ENCODE data around the gene GRM2. TPM values are rescaled to one million over a fixed set of nuclear protein-coding genes. Genes with fewer than 3 reads are reported as not detected.
A peak's percentile ranks its signal among the peaks of the same experiment; 100 is the strongest.

The GRM2 gene
- polyA plus RNA-seq, 6 donors from 2014 or later = 0.07 to 0.15 TPM; not detected in 4

- H3K4me3 Mint-ChIP-seq = no peak overlapping the region
- H3K27me3 Mint-ChIP-seq = no peaks in the 10 kb centered on the region
- H3K9me3 Mint-ChIP-seq = no peaks in the 10 kb centered on the region
- ATAC-seq (ENCODE audit: low read depth in 2 of 2) (no peak), DNase-seq (no peak)
- H3K36me3 Mint-ChIP-seq = no peaks in the 10 kb centered on the region
- no peak overlapping the region for H3K27ac Mint-ChIP-seq
- H3K4me1 Mint-ChIP-seq = peaks cover 6 to 18% (median 11%) of the 10 kb centered on the region in 3 donors
Measured at GRCh38 chr3:51712963-51713362, 6.1 kb downstream of the GRM2 start.

GRCh38 chr3:51715231-51715976 lies 8.5 kb downstream of the GRM2 start:
- Mint-ChIP-seq H3K36me3 (no peaks in the 10 kb centered on the region), H3K9me3 (no peaks in the 10 kb centered on the region), H3K4me1 (peaks cover 4 to 16% (median 12%) of the 10 kb centered on the region in 3 donors), H3K27ac (peak overlapping the region in 1 of 6 donors; percentile 61), H3K27me3 (no peaks in the 10 kb centered on the region), H3K4me3 (no peak overlapping the region)
- ATAC-seq (ENCODE audit: low read depth in 2 of 2) (no peak), DNase-seq (no peak)

- Mint-ChIP-seq H3K27me3 (no peaks in the 10 kb centered on the region), H3K9me3 (no peaks in the 10 kb centered on the region), H3K4me3 (no peak overlapping the region), H3K36me3 (no peaks in the 10 kb centered on the region), H3K27ac (no peak overlapping the region), H3K4me1 (peaks cover 8 to 16% (median 14%) of the 10 kb centered on the region in 3 donors)
- ATAC-seq (ENCODE audit: low read depth in 2 of 2) (no peak), DNase-seq (no peak)
Measured at GRCh38 chr3:51715977-51716294, 9.1 kb downstream of the GRM2 start.

DNA sequence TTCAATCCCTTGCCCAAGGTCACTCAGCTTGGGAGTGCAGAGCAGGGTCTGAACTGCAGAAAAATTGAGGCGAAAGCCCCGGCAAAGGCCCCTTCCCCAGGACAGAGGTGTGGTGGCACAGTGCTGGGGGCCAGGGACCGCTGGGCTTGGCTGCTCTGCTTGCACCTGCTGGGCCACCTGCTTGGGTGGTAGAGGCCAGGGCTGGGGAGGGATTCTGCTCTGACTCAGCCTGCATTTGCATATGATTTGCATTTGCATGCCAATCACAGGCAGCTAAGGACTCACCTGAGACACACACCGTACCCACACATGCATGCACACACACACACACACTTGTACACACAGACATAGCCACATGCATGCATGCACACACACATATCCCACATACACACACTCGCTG lies 9.9 kb downstream of the GRM2 start:
- Mint-ChIP-seq H3K27ac (no peak overlapping the region), H3K4me3 (no peak overlapping the region), H3K9me3 (no peaks in the 10 kb centered on the region), H3K27me3 (no peaks in the 10 kb centered on the region), H3K4me1 (peaks cover 14 to 23% (median 23%) of the 10 kb centered on the region in 3 donors), H3K36me3 (no peaks in the 10 kb centered on the region)
- no peak for ATAC-seq (ENCODE audit: low read depth in 2 of 2)
- DNase-seq = no peak

DNA sequence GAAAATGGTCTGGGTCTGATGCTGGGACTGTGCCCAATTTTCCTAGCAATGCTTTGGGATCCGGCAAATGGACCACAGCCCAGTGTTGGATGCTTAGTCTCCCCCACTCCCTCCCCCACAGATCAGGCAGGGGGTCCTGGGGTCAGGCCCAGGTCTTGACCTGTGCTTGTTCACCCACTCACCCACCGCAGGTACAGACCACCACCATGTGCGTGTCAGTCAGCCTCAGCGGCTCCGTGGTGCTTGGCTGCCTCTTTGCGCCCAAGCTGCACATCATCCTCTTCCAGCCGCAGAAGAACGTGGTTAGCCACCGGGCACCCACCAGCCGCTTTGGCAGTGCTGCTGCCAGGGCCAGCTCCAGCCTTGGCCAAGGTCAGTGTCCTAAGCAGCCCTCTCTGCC lies 10.6 kb downstream of the GRM2 start:
- Mint-ChIP-seq H3K36me3 (no peaks in the 10 kb centered on the region), H3K4me1 (peaks cover 14 to 29% (median 23%) of the 10 kb centered on the region in 3 donors), H3K27ac (no peak overlapping the region), H3K4me3 (no peak overlapping the region), H3K9me3 (peaks cover 0 to 2% (median 0%) of the 10 kb centered on the region in 7 donors), H3K27me3 (no peaks in the 10 kb centered on the region)
- DNase-seq = no peak
- no peak for ATAC-seq (ENCODE audit: low read depth in 2 of 2)

- H3K4me1 Mint-ChIP-seq = peaks cover 14 to 30% (median 23%) of the 10 kb centered on the region in 3 donors
- no peak overlapping the region for H3K4me3 Mint-ChIP-seq
- H3K27me3 Mint-ChIP-seq = no peaks in the 10 kb centered on the region
- ATAC-seq (ENCODE audit: low read depth in 2 of 2) = no peak
- DNase-seq = no peak
- H3K27ac Mint-ChIP-seq = no peak overlapping the region
- H3K36me3 Mint-ChIP-seq = no peaks in the 10 kb centered on the region
- H3K9me3 Mint-ChIP-seq = peaks cover 0 to 2% (median 0%) of the 10 kb centered on the region in 7 donors
Measured at GRCh38 chr3:51717947-51718346, 11.1 kb downstream of the GRM2 start.

- Mint-ChIP-seq H3K27ac (peak overlapping the region in 2 of 6 donors; percentile 42 to 66), H3K4me1 (peaks cover 14 to 30% (median 23%) of the 10 kb centered on the region in 3 donors), H3K9me3 (peaks cover 0 to 2% (median 0%) of the 10 kb centered on the region in 7 donors), H3K36me3 (no peaks in the 10 kb centered on the region), H3K27me3 (no peaks in the 10 kb centered on the region), H3K4me3 (no peak overlapping the region)
- ATAC-seq (ENCODE audit: low read depth in 2 of 2) = peak in 1 of 2 donors; percentile 33
- DNase-seq = no peak
Measured at GRCh38 chr3:51718547-51719409, 11.9 kb downstream of the GRM2 start.

DNA sequence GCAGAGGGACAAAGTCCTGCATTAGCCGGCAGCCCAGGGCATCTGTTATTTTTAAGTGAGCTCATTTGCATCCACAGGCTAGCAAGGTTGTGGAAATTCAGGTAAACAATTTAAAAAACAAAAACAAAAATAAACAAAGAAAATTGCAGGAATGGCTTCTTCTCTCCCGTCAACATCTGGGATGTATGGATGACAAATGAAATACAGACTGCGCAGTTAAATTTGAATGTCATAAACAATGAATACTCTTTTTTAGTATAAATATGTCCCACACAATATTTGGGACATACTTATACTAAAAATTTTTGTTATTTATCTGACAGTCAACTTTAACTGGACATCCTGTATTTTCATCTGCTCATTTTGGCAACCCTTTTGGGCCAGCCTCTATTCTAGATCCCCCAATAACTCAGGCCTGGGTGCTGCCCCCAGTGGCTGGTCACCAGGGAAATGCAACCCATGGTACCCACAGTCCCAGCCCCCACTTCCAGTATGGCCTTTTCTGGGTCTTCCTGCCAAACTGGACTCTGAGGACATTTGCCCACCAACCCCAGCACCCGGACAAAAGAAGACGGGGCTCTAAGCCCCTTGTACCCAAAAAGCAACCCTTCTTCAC lies 12.7 kb downstream of the GRM2 start:
- H3K27ac Mint-ChIP-seq = peak overlapping the region in 4 of 6 donors; percentile 42 to 85 (median 78)
- no peaks in the 10 kb centered on the region for H3K36me3 Mint-ChIP-seq
- peaks cover 0 to 2% (median 0%) of the 10 kb centered on the region in 7 donors for H3K9me3 Mint-ChIP-seq
- H3K4me1 Mint-ChIP-seq = peaks cover 14 to 30% (median 23%) of the 10 kb centered on the region in 3 donors
- DNase-seq (no peak), ATAC-seq (ENCODE audit: low read depth in 2 of 2) (no peak)
- H3K27me3 Mint-ChIP-seq = no peaks in the 10 kb centered on the region
- no peak overlapping the region for H3K4me3 Mint-ChIP-seq

DNA sequence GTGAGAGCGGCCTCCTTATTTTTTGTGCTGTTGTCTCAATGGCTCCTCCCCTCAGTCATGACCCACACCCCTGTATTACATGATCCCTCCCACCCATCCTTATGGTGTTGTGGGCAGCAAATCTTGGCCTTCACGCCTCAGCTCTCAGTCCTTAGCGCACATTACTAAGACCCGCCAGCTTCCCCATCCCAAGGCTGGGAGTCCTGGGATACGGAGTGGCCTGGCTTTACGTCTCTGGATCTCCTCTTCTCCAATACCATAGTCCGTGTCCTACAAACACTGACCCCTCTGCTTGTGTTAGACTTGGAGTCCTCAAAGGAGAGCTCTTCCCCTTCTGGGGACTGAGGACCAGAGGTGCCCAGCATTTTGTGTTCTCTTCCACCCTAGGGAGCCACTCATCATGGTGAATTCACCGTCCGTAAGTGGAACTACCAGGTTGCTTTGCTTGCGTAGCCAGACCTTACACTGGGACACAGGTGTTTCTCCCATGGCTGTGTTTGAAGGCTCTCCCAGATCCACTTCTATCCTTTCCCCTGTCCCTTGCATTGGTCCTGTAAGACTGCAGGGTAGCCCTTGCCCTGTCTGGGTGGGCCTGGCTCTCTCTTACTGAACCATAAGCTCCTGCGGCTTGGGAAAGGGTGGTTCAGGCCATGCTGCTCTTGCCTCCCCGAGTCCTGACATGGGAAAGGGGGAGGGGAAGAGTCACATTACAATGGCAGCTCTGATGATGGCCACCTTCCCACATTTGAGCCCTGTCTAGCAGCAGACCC lies 13.6 kb downstream of the GRM2 start:
- DNase-seq = no peak
- no peak overlapping the region for H3K4me3 Mint-ChIP-seq
- no peaks in the 10 kb centered on the region for H3K36me3 Mint-ChIP-seq
- peaks cover 0 to 2% (median 0%) of the 10 kb centered on the region in 7 donors for H3K9me3 Mint-ChIP-seq
- H3K27me3 Mint-ChIP-seq = no peaks in the 10 kb centered on the region
- peak overlapping the region in 2 of 6 donors; percentile 33 to 61 for H3K27ac Mint-ChIP-seq
- no peak for ATAC-seq (ENCODE audit: low read depth in 2 of 2)
- peaks cover 14 to 30% (median 23%) of the 10 kb centered on the region in 3 donors for H3K4me1 Mint-ChIP-seq

DNA sequence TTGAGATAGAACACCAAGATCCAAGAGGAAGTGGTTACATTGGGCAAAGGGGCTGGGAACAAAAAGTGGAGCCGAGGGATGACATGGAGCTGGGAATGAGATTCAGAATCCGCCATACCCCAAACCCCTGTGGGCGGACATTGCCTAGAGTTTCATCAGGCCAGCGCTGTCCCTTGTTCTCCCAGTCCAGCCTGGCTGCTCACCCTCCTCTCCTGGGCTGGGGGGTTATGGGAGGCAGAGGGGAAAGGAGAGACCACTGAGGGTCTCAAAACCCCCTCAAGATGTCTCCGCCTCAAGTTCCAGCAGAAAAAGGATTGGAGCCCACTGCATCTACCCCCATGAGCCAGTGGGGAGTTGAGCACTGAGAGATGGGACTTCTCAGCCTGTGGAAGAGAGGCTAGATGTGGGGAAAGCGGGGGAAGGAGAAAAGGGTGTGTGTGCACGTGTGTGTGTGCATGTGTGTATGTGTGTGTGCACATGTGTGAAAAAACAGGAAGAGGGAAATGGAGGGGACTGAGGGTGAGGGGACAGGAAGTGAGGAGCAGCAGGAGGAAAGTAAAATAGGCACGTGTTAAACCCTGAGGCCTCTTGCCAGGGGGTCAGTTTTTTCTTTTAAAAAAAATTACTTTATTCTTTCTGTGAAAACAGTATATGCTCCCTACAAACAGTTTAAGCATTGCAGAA lies 14.3 kb downstream of the GRM2 start:
- H3K4me1 Mint-ChIP-seq = peaks cover 14 to 30% (median 16%) of the 10 kb centered on the region in 3 donors
- ATAC-seq (ENCODE audit: low read depth in 2 of 2) (no peak), DNase-seq (no peak)
- H3K9me3 Mint-ChIP-seq = peaks cover 0 to 2% (median 0%) of the 10 kb centered on the region in 7 donors
- peak overlapping the region in 4 of 6 donors; percentile 33 to 95 (median 58) for H3K27ac Mint-ChIP-seq
- H3K27me3 Mint-ChIP-seq = no peaks in the 10 kb centered on the region
- no peak overlapping the region for H3K4me3 Mint-ChIP-seq
- H3K36me3 Mint-ChIP-seq = no peaks in the 10 kb centered on the region

DNA sequence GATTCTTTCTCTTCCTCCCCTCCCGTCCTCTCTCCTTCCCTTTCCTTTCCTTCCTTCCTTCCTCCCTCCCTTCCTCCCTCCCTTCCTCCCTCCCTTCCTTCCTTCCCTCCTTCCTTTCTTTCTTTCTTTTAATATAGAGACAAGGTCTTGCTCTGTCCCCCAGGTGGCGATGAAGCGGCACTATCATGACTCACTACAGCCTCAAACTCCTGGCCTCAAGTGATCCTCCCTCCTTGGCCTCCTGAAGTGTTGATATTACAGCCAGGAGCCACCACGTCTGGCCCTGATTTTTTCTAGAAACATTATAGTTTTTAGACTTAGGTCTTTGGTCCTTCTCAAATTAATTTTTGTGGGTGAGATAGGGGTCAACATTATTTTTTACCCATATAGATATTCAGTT lies 15.5 kb downstream of the GRM2 start:
- ATAC-seq (ENCODE audit: low read depth in 2 of 2) (no peak), DNase-seq (no peak)
- Mint-ChIP-seq H3K9me3 (peaks cover 0 to 2% (median 0%) of the 10 kb centered on the region in 7 donors), H3K36me3 (no peaks in the 10 kb centered on the region), H3K27me3 (no peaks in the 10 kb centered on the region), H3K27ac (peak overlapping the region in 1 of 6 donors; percentile 76), H3K4me3 (peak overlapping the region in 1 of 8 donors; percentile 47), H3K4me1 (peaks cover 14 to 30% (median 15%) of the 10 kb centered on the region in 3 donors)

DNA sequence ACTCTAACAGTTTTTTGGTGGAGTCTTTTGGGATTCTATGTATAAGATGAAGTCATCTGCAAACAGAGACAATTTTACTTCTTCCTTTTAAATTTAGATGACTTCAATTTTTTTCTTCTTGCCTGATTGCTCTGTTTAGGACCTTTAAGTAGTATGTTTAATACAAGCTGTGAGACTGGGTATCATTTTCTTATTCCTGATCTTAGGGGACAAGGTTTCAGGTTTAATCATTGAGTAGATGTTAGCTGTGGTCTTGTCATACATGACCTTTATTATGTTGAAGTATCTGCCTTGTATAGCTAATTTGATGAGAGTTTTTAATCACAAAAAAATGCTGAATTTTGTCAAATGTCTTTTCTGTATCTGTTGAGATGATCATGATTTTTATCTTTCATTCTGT lies 20.6 kb downstream of the GRM2 start:
- Mint-ChIP-seq H3K27ac (no peak overlapping the region), H3K9me3 (no peaks in the 10 kb centered on the region), H3K36me3 (no peaks in the 10 kb centered on the region), H3K4me3 (no peak overlapping the region), H3K4me1 (peaks cover 0 to under 1% (median 0%) of the 10 kb centered on the region in 3 donors), H3K27me3 (peaks cover 0 to 6% (median 2%) of the 10 kb centered on the region in 3 donors)
- DNase-seq (no peak), ATAC-seq (ENCODE audit: low read depth in 2 of 2) (no peak)
